ENCODE results near the gene RP9. TPM values are rescaled to one million over a fixed set of nuclear protein-coding genes. Genes with fewer than 3 reads are reported as not detected.
A peak's percentile ranks its signal among the peaks of the same experiment; 100 is the strongest.

Gene RP9, protein sequence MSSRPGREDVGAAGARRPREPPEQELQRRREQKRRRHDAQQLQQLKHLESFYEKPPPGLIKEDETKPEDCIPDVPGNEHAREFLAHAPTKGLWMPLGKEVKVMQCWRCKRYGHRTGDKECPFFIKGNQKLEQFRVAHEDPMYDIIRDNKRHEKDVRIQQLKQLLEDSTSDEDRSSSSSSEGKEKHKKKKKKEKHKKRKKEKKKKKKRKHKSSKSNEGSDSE
- 73.0 TPM for polyA plus RNA-seq (2012; ENCODE audit: insufficient read depth, insufficient read length, low read depth)

DNA sequence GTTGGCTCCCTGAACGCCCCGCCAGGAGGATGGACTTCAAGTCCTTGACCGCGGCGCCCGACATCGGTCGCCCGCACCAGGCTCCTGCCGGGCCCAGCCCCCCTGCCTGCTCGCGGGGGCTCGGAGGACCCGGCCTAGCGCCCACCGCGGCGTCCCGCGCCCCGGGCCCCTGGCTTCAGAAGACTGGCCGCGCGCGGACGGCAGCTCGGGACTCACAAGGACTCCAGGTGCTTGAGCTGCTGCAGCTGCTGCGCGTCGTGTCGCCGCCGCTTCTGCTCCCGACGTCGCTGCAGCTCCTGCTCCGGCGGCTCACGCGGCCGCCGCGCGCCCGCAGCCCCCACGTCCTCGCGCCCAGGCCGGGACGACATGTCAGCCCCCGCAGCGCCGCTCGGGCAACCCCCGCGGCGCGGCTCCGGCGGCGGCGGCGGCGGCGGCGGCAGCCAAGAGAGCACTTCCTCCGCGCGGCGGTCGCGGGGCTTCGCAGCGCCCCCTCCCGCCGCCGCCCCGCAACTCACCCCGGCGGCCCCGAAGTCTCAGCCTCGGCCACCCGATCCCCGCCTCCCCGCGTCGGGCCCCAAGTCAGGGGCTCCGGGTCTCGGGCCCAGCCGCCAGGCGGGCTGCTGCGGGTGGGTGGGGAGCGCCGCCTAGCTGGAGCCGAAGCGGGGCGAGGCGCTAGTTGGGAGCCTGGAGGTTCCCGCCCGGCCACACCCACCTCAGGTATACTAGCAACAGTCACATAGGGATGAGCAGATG, at the start of gene RP9:
Gene RP9 (minus strand): TSS at position 400 of the 753 bp plus-strand sequence. CDS start 32 bp downstream, at position 368.
- peaks cover 2% of the 10 kb centered on the region; the same call in 1 of the 2 replicates for H3K36me3 ChIP-seq

GRCh38 chr7:33157781-33158180, 48.6 kb upstream of the RP9 start:
- DNase-seq, result no peak
- TF ChIP-seq, protein P1, sequence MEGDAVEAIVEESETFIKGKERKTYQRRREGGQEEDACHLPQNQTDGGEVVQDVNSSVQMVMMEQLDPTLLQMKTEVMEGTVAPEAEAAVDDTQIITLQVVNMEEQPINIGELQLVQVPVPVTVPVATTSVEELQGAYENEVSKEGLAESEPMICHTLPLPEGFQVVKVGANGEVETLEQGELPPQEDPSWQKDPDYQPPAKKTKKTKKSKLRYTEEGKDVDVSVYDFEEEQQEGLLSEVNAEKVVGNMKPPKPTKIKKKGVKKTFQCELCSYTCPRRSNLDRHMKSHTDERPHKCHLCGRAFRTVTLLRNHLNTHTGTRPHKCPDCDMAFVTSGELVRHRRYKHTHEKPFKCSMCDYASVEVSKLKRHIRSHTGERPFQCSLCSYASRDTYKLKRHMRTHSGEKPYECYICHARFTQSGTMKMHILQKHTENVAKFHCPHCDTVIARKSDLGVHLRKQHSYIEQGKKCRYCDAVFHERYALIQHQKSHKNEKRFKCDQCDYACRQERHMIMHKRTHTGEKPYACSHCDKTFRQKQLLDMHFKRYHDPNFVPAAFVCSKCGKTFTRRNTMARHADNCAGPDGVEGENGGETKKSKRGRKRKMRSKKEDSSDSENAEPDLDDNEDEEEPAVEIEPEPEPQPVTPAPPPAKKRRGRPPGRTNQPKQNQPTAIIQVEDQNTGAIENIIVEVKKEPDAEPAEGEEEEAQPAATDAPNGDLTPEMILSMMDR (IDR thresholded peaks at IDR 0.05; ENCODE audit: low read depth, low read length), result no peak
- no peak overlapping the region for H3K4me3 ChIP-seq (ENCODE audit: low read depth, low read length)

More for the DNA sequence above, at the start of gene RP9:
- Histone ChIP-seq H3K27me3 (peaks cover 3% of the 10 kb centered on the region; the same call in 1 of the 2 replicates), H3K4me1 (no peaks in the 10 kb centered on the region), H3K9me3 (no peaks in the 10 kb centered on the region), H3K4me3 (ENCODE audit: low read depth, low read length) (peak within 1 kb of the TSS; percentile 75)
- TF ChIP-seq, protein P1 (IDR thresholded peaks at IDR 0.05; ENCODE audit: low read depth, low read length), result peak; percentile 52
- peak; percentile 88 for DNase-seq

GRCh38 chr7:33157311-33157710, 48.1 kb upstream of the RP9 start:
- TF ChIP-seq, protein P1 (IDR thresholded peaks at IDR 0.05; ENCODE audit: low read depth, low read length), result no peak
- Histone ChIP-seq H3K4me1 (no peaks in the 10 kb centered on the region), H3K27me3 (no peaks in the 10 kb centered on the region), H3K9me3 (no peaks in the 10 kb centered on the region), H3K4me3 (ENCODE audit: low read depth, low read length) (no peak overlapping the region), H3K36me3 (no peaks in the 10 kb centered on the region)
- no peak for DNase-seq

More at GRCh38 chr7:33157781-33158180, 48.6 kb upstream of the RP9 start:
- H3K27me3 ChIP-seq, result no peaks in the 10 kb centered on the region
- no peaks in the 10 kb centered on the region for H3K4me1 ChIP-seq
- H3K9me3 ChIP-seq, result no peaks in the 10 kb centered on the region
- no peaks in the 10 kb centered on the region for H3K36me3 ChIP-seq

GRCh38 chr7:33156441-33156840, 47.2 kb upstream of the RP9 start:
- Histone ChIP-seq H3K27me3 (no peaks in the 10 kb centered on the region), H3K36me3 (no peaks in the 10 kb centered on the region), H3K9me3 (no peaks in the 10 kb centered on the region), H3K4me3 (ENCODE audit: low read depth, low read length) (no peak overlapping the region), H3K4me1 (no peaks in the 10 kb centered on the region)
- no peak for DNase-seq
- TF ChIP-seq, protein P1 (IDR thresholded peaks at IDR 0.05; ENCODE audit: low read depth, low read length), result no peak

DNA sequence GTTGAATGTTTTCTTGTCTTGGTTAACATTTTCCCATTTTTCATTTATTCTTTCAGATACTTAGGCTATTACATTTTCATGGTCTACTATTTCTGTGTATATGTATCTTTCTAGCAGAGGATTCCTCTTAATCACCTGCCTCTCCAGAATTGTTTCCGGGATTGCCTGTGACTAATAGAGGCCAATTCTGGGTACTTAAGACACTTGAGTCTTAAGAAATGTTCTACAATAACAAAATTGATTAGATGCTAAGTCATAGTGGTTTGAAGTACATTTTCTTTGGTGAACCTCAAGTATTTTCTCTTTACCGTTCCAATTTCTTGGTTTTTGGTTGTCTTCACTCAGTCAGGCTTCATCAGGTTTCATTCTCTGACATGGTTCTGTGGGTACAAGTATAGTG, 46.6 kb upstream of the RP9 start:
- TF ChIP-seq, protein P1 (IDR thresholded peaks at IDR 0.05; ENCODE audit: low read depth, low read length), result no peak
- no peak for DNase-seq
- no peaks in the 10 kb centered on the region for H3K27me3 ChIP-seq
- H3K36me3 ChIP-seq, result no peaks in the 10 kb centered on the region
- H3K4me3 ChIP-seq (ENCODE audit: low read depth, low read length), result no peak overlapping the region
- no peaks in the 10 kb centered on the region for H3K9me3 ChIP-seq
- H3K4me1 ChIP-seq, result no peaks in the 10 kb centered on the region

DNA sequence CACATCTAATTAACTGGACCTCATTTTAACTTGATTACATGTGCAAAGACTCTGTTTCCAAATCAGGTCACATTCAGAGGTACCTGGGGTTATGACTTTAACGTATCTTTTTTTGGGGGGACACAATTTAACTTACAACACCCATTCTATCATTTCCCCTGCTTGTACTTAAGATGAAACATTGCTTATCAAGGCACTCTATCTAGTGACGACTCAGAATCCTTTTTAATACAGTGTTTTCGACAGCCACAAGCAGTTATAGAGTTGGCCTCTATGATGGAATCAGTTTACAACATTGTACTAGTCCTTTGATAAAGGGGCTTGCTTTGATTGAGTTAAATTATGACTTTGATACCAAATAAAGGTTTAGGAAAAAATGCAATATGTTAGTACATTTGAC, 42.9 kb upstream of the RP9 start:
- Histone ChIP-seq H3K36me3 (no peaks in the 10 kb centered on the region), H3K9me3 (no peaks in the 10 kb centered on the region), H3K4me1 (no peaks in the 10 kb centered on the region), H3K4me3 (ENCODE audit: low read depth, low read length) (no peak overlapping the region), H3K27me3 (no peaks in the 10 kb centered on the region)
- no peak for DNase-seq
- TF ChIP-seq, protein P1 (IDR thresholded peaks at IDR 0.05; ENCODE audit: low read depth, low read length), result no peak

All from BE2C (cell line).